Astrocyte of the hippocampus (primary cell): ENCODE data around the gene PGLYRP1.

Experiments used
- DNase-seq: peaks from one replicate; pipeline ENCODE4 v3.0.0; 2011; ENCODE audit warnings: low read depth, low spot score

Gene PGLYRP1

GRCh38 chr19:46032597-46033025, 9.8 kb upstream of the PGLYRP1 start:
- no peak for DNase-seq

- DNase-seq = no peak
These were observed 9.1 kb upstream of the PGLYRP1 start for GRCh38 chr19:46031781-46032596.

GRCh38 chr19:46030812-46031550, 8.1 kb upstream of the PGLYRP1 start:
- DNase-seq = no peak

GRCh38 chr19:46025835-46026234, 3.0 kb upstream of the PGLYRP1 start:
- no peak for DNase-seq

GRCh38 chr19:46023311-46023779, 492 bp upstream of the PGLYRP1 start:
- no peak for DNase-seq

GRCh38 chr19:46022061-46022430, 807 bp downstream of the PGLYRP1 start:
- no peak for DNase-seq

GRCh38 chr19:46021531-46022041, 1.3 kb downstream of the PGLYRP1 start:
- DNase-seq = no peak

- no peak for DNase-seq
These were observed 2.1 kb downstream of the PGLYRP1 start for GRCh38 chr19:46020819-46021125.

- no peak for DNase-seq
These were observed 3.6 kb downstream of the PGLYRP1 start for GRCh38 chr19:46019270-46019669.

- no peak for DNase-seq
These were observed 4.1 kb downstream of the PGLYRP1 start for GRCh38 chr19:46018729-46019251.

- DNase-seq = no peak
These were observed 4.8 kb downstream of the PGLYRP1 start for GRCh38 chr19:46017874-46018675.

- DNase-seq = no peak
These were observed 5.8 kb downstream of the PGLYRP1 start for GRCh38 chr19:46017095-46017429.

- peak; percentile 92 for DNase-seq
These were observed 6.3 kb downstream of the PGLYRP1 start for GRCh38 chr19:46016426-46017094.

GRCh38 chr19:46015687-46016425, 7.0 kb downstream of the PGLYRP1 start:
- peak; percentile 39 for DNase-seq

GRCh38 chr19:46014941-46015686, 7.7 kb downstream of the PGLYRP1 start:
- peak; percentile 80 for DNase-seq

GRCh38 chr19:46014534-46014933, 8.3 kb downstream of the PGLYRP1 start:
- no peak for DNase-seq

- DNase-seq = peak; percentile 84
These were observed 13.0 kb downstream of the PGLYRP1 start for GRCh38 chr19:46009530-46010510.

- no peak for DNase-seq
These were observed 16.4 kb downstream of the PGLYRP1 start for GRCh38 chr19:46006411-46006810.
